Endothelial cell of umbilical vein (primary cell): ENCODE results near the gene UBAC1. TPM values are rescaled to one million over a fixed set of nuclear protein-coding genes. Genes with fewer than 3 reads are reported as not detected.

Experiments
- BruUV-seq: library from RNA; stranded (reverse); fragments of 400-500 nt; replicated peaks from 2 replicates; lab custom pipeline; 2021; lab: Mats Ljungman, UMichigan
- CTCF ChIA-PET: fragments of 300-600, 350-600 bp; sonication (Branson Sonifier 250); formaldehyde crosslinking; loops from one replicate; lab custom pipeline; 2021; ENCODE audit warnings: antibody characterized with exemption, inconsistent platforms; lab: Charles Lee
- POLR2A ChIA-PET: fragments of 300-600, 350-600 bp; sonication (Branson Sonifier 250); formaldehyde crosslinking; loops from one replicate; lab custom pipeline; 2021; ENCODE audit warnings: antibody characterized with exemption, inconsistent platforms; lab: Charles Lee
- DNase-seq: peaks from one replicate; pipeline ENCODE4 v3.0.0-alpha.2; 2011; ENCODE audit warnings: low read depth, low spot score
- FAIRE-seq: peaks from 2 replicates; lab custom pipeline; 2011; peaks lifted over from hg19 to GRCh38; lab: Jason Lieb, UNC
- H2AFZ ChIP-seq: 2 replicates; pipeline ENCODE4 v1.6.0; 2012; ENCODE audit warnings: low read depth, low read length, control low read depth, inconsistent platforms
- H3K27ac ChIP-seq: 2 replicates; pipeline ENCODE4 v1.5.1; 2011; ENCODE audit warnings: low read depth, mild to moderate bottlenecking, control low read depth, low read length, moderate library complexity; ENCODE audit not compliant: insufficient read depth
- H3K27me3 ChIP-seq, 2 experiments: 2 replicates each; pipeline versions ENCODE4 v1.6.0 to v1.6.1; 2011; ENCODE audit warnings: low read length in 2 of 2, mixed read lengths in 1 of 2; ENCODE audit not compliant: control insufficient read depth in 2 of 2, insufficient read depth in 2 of 2
- H3K36me3 ChIP-seq, 2 experiments: 2 replicates in 1 of 2; 3 replicates in 1 of 2; pipeline ENCODE4 v1.5.1; 2011; ENCODE audit warnings: low read length in 2 of 2, mild to moderate bottlenecking in 1 of 2, moderate library complexity in 1 of 2; ENCODE audit not compliant: control insufficient read depth in 2 of 2, insufficient read depth in 2 of 2; ENCODE audit errors: extremely low read depth in 1 of 2
- H3K4me1 ChIP-seq: 3 replicates; pipeline ENCODE4 v1.5.1; 2011; ENCODE audit warnings: mild to moderate bottlenecking, low read length; ENCODE audit not compliant: control insufficient read depth, insufficient read depth; ENCODE audit errors: extremely low read depth
- H3K4me2 ChIP-seq: 2 replicates; pipeline ENCODE4 v1.6.1; 2011; ENCODE audit warnings: low read length, control low read depth, mixed read lengths; ENCODE audit not compliant: insufficient read depth
- H3K4me3 ChIP-seq, 3 experiments: fragments of 200-600 bp in 1 of 3; sonication (generic), shearing (Covaris generic) in 1 of 3; replicated peaks in 1 of 3; 2 replicates each; pipeline ENCODE4 v1.5.1; 2011 to 2016; ENCODE audit warnings: control low read depth in 3 of 3, low read length in 3 of 3, mild to moderate bottlenecking in 2 of 3, inconsistent platforms in 1 of 3, low read depth in 1 of 3, moderate library complexity in 1 of 3; ENCODE audit not compliant: insufficient read depth in 1 of 3
- H3K79me2 ChIP-seq: 2 replicates; pipeline ENCODE4 v1.6.0; 2012; ENCODE audit warnings: low read length, inconsistent platforms; ENCODE audit not compliant: control insufficient read depth, insufficient read depth
- H3K9ac ChIP-seq: replicated peaks from 2 replicates; pipeline ENCODE3; 2011; ENCODE audit warnings: low read length, control low read depth; ENCODE audit not compliant: insufficient read depth; ENCODE audit errors: extremely low read depth
- H3K9me1 ChIP-seq: replicated peaks from 3 replicates; pipeline ENCODE4 v1.6.0; 2011; ENCODE audit warnings: mild to moderate bottlenecking, low read length; ENCODE audit not compliant: control insufficient read depth, insufficient read depth; ENCODE audit errors: extremely low read depth
- H3K9me3 ChIP-seq: replicated peaks from 2 replicates; pipeline ENCODE4 v1.5.1; 2012; ENCODE audit warnings: low read length, inconsistent platforms; ENCODE audit not compliant: control insufficient read depth, insufficient read depth
- H4K20me1 ChIP-seq: replicated peaks from 2 replicates; pipeline ENCODE3; 2011; ENCODE audit warnings: mild to moderate bottlenecking, low read length; ENCODE audit not compliant: control insufficient read depth, insufficient read depth; ENCODE audit errors: extremely low read depth
- EZH2 ChIP-seq: IDR thresholded peaks from 2 replicates; pipeline ENCODE4 v1.6.1; 2012; ENCODE audit warnings: borderline replicate concordance, low read depth, mild to moderate bottlenecking, moderate library complexity, low read length, inconsistent platforms; ENCODE audit not compliant: severe bottlenecking
- FOS ChIP-seq: IDR thresholded peaks from 2 replicates; pipeline ENCODE4 v1.6.1; 2011; ENCODE audit warnings: mild to moderate bottlenecking, low read length, moderate library complexity, borderline replicate concordance; ENCODE audit not compliant: insufficient read depth
- GATA2 ChIP-seq: IDR thresholded peaks from 2 replicates; pipeline ENCODE4 v1.7.0; 2011; ENCODE audit warnings: low read depth, mild to moderate bottlenecking, moderate library complexity, mixed read lengths, low read length; ENCODE audit not compliant: insufficient read length, insufficient read depth
- MYC ChIP-seq: IDR thresholded peaks from one replicate; pipeline ENCODE4 v1.6.1; 2011; ENCODE audit warnings: mild to moderate bottlenecking, low read depth, low read length
- POLR2A ChIP-seq: IDR thresholded peaks from 2 replicates; pipeline ENCODE4 v1.6.1; 2012; ENCODE audit warnings: low read depth, mild to moderate bottlenecking, control low read depth, low read length
- POLR2AphosphoS5 ChIP-seq: IDR thresholded peaks from 2 replicates; pipeline ENCODE4 v1.6.1; 2012; ENCODE audit warnings: low read depth, mild to moderate bottlenecking, control low read depth, low read length, moderate library complexity; ENCODE audit not compliant: insufficient read depth
- dilution Hi-C: fragments of 300-500 bp; cut with MboI; formaldehyde crosslinking; loops from one replicate; pipeline ENCODE4 v1.15.0; 2019; ENCODE audit warnings: low sequenced_read_pairs; ENCODE audit not compliant: extremely low pct_ligation_motif_present
- intact Hi-C: fragments of 100-400 bp; cut with micrococcal nuclease; formaldehyde crosslinking; loops from one replicate; pipeline ENCODE4 v1.10.0; 2022
- polyA plus RNA-seq, 4 experiments: library from polyadenylated mRNA; depleted of rRNA in 3 of 4; stranded (reverse) in 3 of 4; unstranded in 1 of 4; fragments of >200 nt; gene quantifications; 2 replicates each; pipeline versions ENCODE4 v1.2.1 to v1.2.3, GENCODE V29; 2011 to 2012; ENCODE audit warnings: missing spikeins in 1 of 4
- total RNA-seq: library from RNA; stranded (reverse); gene quantifications from 2 replicates; pipeline ENCODE4 v1.2.3, GENCODE V29; 2021
- TF ChIP-seq, protein P1 (sequence below): IDR thresholded peaks from 2 replicates; pipeline ENCODE4 v1.6.1; 2011; ENCODE audit not compliant: insufficient read depth, insufficient read length
- TF ChIP-seq, protein P2 (sequence below), 2 donors: IDR thresholded peaks; 1 replicate in 1 of 2; 2 replicates in 1 of 2; pipeline ENCODE4 v1.5.1; 2011; ENCODE audit warnings: low read length in 2 of 2, mild to moderate bottlenecking in 2 of 2, moderate library complexity in 2 of 2, control low read depth in 1 of 2, inconsistent platforms in 1 of 2, low read depth in 1 of 2; ENCODE audit not compliant: insufficient read depth in 1 of 2; ENCODE audit errors: extremely low read depth in 1 of 2

Gene UBAC1
- total and polyA plus RNA-seq, 2 donors (not counting 3 experiments of a cell fraction or from before 2014, with no cell fraction given): 39.5 to 56.7 TPM

DNA sequence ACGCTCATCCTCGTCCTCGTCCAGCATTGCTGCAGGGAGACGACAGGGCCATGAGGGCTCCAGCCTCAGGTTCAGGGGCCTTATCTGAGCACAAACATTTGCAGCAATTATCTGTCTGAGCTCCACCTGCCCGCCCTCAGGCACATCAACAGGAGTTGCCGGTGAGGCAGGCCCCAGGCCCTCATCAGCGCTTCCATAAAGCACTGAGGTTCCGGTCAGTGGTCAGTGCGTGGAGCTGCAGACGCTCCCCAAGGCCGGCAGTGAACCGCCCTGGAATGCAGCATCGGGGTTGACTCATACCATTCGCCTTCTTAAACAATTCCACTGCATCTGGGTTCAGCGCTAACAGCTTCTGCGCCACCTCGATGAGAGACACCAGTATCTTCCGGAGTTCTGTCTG lies 15.2 kb downstream of the UBAC1 start:
- no peak for FAIRE-seq
- dilution Hi-C loops (no loop called here), intact Hi-C loops (no loop called here)
- H4K20me1 ChIP-seq: no peaks in the 10 kb centered on the region
- H3K27ac ChIP-seq: no peak overlapping the region
- H3K9ac ChIP-seq: no peak overlapping the region
- TF ChIP-seq GATA2 (no peak), FOS (no peak), POLR2AphosphoS5 (no peak), MYC (no peak), EZH2 (no peak), POLR2A (no peak)
- TF ChIP-seq, protein P1, sequence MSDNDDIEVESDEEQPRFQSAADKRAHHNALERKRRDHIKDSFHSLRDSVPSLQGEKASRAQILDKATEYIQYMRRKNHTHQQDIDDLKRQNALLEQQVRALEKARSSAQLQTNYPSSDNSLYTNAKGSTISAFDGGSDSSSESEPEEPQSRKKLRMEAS: no peak
- TF ChIP-seq, protein P2, sequence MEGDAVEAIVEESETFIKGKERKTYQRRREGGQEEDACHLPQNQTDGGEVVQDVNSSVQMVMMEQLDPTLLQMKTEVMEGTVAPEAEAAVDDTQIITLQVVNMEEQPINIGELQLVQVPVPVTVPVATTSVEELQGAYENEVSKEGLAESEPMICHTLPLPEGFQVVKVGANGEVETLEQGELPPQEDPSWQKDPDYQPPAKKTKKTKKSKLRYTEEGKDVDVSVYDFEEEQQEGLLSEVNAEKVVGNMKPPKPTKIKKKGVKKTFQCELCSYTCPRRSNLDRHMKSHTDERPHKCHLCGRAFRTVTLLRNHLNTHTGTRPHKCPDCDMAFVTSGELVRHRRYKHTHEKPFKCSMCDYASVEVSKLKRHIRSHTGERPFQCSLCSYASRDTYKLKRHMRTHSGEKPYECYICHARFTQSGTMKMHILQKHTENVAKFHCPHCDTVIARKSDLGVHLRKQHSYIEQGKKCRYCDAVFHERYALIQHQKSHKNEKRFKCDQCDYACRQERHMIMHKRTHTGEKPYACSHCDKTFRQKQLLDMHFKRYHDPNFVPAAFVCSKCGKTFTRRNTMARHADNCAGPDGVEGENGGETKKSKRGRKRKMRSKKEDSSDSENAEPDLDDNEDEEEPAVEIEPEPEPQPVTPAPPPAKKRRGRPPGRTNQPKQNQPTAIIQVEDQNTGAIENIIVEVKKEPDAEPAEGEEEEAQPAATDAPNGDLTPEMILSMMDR (IDR thresholded peaks at IDR 0.05; ENCODE audit: extremely low read depth in 1 of 2, insufficient read depth in 1 of 2, low read depth in 1 of 2, low read length in 2 of 2): no peak
- POLR2A ChIA-PET: no interaction called here
- H3K9me1 ChIP-seq: no peaks in the 10 kb centered on the region
- no peak overlapping the region for H3K4me3 ChIP-seq
- no TSS peak for BruUV-seq
- CTCF ChIA-PET: no interaction called here
- no peaks in the 10 kb centered on the region for H3K9me3 ChIP-seq
- H3K79me2 ChIP-seq: no peaks in the 10 kb centered on the region
- peaks cover 2% of the 10 kb centered on the region for H3K4me1 ChIP-seq
- H3K4me2 ChIP-seq: no peak overlapping the region
- no peak for DNase-seq
- no peaks in the 10 kb centered on the region for H3K27me3 ChIP-seq
- no peak overlapping the region for H2AFZ ChIP-seq
- peaks cover 2 to 20% of the 10 kb centered on the region in 2 experiments for H3K36me3 ChIP-seq
